CD4-positive, alpha-beta T cell treated with Interleukin-6 at 100 ng/mL for 8 hours (primary cell): ENCODE results near the gene SSX2IP.
"Not testable (repeated sequence)": the region's sequence is repeated elsewhere in the genome, so short reads cannot be mapped to it uniquely, and the experiment has no call there.

Experiments
- DNase-seq: peaks from one replicate; pipeline ENCODE4 v3.0.0-alpha.2; 2020; ENCODE audit warnings: mixed read lengths, low spot score

The SSX2IP gene, protein sequence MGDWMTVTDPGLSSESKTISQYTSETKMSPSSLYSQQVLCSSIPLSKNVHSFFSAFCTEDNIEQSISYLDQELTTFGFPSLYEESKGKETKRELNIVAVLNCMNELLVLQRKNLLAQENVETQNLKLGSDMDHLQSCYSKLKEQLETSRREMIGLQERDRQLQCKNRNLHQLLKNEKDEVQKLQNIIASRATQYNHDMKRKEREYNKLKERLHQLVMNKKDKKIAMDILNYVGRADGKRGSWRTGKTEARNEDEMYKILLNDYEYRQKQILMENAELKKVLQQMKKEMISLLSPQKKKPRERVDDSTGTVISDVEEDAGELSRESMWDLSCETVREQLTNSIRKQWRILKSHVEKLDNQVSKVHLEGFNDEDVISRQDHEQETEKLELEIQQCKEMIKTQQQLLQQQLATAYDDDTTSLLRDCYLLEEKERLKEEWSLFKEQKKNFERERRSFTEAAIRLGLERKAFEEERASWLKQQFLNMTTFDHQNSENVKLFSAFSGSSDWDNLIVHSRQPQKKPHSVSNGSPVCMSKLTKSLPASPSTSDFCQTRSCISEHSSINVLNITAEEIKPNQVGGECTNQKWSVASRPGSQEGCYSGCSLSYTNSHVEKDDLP

GRCh38 chr1:84690397-84691121, at the start of gene SSX2IP:
TSS of gene SSX2IP (minus strand) at chr1:84690461. CDS start at chr1:84671219, 19,242 bp downstream.
- DNase-seq, result peak; percentile 98

DNA sequence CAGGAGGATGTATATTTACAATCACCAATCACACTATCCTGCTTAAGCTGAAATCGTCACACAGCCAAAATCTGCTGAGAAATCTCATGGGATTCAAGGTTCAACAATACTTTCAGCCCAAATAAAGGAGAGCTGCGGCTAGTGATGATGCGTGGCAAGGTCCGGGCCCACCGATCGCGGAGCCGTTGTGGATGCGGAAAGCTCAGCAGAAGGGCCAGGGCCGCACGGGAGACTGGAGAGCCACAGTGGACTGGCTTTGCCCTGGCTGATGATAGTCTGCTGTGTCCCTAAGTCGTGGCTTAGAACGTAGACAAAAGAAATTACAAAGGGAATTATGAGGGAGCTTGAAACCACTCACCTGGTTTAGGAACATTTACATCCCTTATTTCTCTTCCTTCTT, 48.0 kb upstream of the SSX2IP start:
- no peak for DNase-seq

GRCh38 chr1:84737590-84737989, 47.3 kb upstream of the SSX2IP start:
- DNase-seq, result no peak

DNA sequence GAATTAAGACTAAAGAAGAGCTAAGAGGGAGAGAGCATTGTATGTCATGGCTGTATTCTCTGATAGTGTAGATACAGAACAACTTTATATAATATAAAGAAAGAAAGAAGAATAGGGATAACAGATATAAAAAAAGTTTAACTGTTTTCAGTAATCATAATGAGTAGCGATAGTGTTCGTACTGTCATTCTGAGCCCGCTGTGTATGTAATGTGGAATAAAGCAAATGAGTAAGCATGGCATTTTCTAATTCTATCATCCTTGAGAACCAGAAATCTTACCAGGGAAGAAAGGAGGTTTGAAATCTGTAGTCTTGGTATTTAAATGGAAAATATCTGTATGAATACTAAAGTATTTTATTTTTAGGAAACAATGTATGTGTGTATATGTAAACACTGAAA, 46.7 kb upstream of the SSX2IP start:
- DNase-seq, result no peak

DNA sequence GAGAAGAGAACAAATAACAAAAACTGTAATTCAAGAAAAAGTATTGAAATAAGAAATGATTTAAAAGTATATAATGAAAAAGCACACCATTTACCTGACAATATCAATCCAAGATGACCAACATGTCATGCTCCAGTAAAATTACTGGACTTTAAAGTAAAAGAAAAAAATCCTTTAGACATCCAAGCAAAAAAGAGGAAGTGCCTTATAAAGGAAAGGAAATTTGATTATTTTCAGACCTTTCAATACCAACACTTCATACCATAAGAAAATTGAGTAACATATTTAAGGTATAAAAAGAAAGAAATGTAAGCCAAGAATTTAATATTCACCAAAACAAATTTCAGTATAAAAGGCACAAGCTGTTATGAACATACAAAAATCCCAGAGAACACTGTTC, 46.2 kb upstream of the SSX2IP start:
- no peak for DNase-seq

GRCh38 chr1:84735483-84735882, 45.2 kb upstream of the SSX2IP start:
- no peak for DNase-seq

GRCh38 chr1:84732520-84732919, 42.3 kb upstream of the SSX2IP start:
- DNase-seq, result no peak

DNA sequence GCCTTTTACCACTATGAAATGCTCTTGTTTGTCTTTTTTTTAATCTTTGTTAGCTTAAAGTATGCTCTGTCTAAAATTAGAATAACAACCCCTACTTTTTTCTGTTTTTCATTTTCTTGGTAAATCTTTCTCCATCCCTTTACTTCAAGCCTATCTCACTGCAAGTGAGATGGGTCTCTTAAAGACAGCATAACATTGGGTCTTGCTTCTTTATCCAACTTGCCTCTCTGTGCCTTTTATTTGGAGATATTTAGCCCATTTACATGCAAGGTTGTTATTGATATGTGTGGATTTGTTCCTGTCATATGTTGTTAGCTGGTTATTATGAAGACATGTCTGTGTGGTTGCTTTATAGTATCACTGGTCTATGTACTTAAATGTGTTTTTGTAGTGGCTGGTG, 41.3 kb upstream of the SSX2IP start:
- no peak for DNase-seq

DNA sequence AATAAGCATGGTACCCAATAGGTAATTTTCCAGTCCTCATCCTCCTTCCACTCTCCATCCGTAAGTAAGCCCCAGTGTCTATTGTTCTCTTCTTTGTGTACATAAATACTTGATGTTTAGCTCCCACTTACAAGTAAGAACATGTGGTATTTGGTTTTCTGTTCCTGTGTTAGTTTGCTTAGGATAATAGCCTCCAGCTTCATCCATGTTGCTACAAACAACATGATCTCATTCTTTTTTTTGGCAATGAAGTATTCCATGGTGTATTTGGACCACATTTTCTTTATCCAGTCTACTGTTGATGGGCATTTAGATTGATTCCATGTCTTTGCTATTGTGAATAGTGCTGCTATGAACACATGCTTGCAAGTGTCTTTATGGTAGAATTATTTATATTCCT, 37.5 kb upstream of the SSX2IP start:
- not testable (repeated sequence) for DNase-seq

DNA sequence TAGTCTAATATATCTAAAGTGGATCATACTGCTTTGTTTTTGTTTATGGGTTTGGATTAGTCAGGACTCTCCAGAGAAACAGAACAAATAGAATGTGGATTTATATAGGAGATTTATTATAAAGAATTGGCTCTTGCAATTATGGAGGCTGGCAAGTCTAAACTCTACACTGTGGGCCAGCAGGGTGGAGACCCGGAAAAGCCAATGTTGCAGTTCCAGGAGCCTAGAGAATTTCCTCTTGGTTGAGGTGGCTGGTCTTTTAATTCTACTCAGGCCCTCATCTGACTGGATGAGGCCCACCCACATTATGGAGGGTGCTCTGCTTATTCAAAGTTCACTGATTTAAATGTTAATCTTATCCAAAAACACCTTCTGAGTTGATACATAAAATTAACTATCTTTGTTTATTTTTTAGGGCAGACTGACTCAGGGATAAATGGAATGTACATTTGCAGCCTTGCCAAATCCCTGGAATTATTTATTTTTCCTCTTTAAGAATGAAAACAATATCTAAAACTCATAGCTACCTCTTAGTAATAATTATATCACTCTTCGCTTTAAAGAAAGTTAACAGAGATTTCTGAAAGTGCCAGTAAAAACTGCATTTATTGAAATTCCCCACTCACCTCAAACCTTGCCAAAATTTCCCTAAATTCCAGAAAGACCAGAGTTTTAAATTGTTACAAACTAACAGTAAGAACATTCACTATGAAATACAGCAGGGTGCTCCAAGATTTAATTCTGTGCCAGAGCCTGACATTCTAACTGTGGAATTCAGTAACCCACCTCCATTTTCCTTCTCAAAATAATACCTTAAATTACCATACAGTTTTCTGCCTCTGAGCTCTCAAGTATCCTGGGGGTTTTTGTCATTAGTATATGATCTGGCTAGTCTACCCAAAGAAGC, 36.6 kb upstream of the SSX2IP start:
- DNase-seq, result no peak

DNA sequence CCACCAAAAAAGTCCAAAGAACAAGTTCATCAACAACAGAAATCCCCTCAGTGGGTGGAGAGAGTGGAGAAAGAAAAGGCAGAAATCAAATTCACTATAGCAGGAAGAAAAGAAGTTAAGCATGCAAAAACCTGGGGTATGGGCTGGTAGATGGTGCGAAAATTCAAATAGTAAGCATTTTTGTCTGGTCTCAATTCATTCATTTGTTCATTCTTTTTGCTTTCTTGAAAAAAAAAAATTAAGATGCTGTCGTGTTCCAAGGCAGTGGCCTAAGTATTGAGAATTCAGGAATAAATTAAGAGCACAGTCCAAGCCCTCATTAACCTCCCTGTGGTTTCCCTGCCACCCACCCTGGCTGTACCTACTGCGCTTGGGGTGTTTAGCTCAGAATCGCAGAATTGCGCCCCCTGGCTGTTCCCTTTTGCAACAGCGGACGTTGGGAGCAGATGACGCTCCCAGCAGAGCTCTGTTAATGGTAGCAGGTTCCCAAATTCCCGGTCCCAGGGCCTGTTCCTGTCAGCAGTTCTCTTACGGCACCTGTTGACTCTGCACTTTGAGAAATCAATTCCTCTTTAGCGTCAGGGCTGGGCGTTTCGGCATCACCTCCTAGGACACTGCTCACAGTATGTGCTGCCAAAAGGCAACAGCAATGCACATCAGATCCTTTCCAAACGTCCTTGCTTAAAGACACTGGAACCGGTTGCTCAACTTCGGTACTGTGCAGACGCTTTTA, 34.0 kb upstream of the SSX2IP start:
- DNase-seq, result peak; percentile 38

DNA sequence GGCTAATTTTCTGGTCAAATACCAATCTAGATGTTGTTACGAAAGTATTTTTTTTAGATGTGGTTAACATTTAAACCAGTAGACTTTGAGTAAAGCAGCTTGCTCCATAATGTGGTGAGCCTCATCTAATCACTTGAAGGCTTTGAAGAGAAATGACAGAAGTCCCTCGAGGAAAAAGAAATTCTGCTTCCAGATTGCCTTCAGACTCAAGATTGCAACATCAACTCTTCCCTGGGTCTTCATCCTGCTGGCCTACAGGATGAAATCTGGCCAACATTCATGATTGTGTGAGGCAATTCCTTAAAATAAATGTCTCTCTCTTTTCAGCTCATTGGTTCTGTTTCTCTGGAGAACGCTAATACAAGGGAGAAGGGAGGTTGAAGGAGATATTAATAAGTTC, 32.5 kb upstream of the SSX2IP start:
- DNase-seq, result no peak

GRCh38 chr1:84721872-84722271, 31.6 kb upstream of the SSX2IP start:
- DNase-seq, result not testable (repeated sequence)

DNA sequence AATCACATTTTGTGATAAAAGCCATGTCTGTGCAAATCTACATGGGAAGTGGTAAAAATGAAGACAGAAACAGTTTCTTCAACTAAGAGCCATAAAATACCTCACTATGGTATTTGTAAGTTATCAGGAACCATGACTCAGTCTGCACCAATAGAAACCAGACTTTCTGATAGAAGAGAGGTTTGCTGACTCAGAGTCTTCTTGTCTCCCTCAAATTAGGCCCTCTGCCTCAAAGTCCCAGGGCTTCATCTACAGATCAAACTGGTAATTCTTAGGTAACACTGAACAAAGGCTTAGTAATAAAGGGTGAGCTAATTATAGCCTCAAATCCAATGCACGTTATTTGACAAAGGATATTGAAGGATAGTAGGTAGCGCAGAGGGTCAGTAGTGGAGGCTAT, 30.9 kb upstream of the SSX2IP start:
- DNase-seq, result no peak

GRCh38 chr1:84720221-84720780, 30.0 kb upstream of the SSX2IP start:
- no peak for DNase-seq

- no peak for DNase-seq
Observed at GRCh38 chr1:84719543-84720217, 29.4 kb upstream of the SSX2IP start.

GRCh38 chr1:84715342-84716019, 25.2 kb upstream of the SSX2IP start:
- DNase-seq, result no peak

GRCh38 chr1:84712276-84712874, 22.1 kb upstream of the SSX2IP start:
- DNase-seq, result no peak

DNA sequence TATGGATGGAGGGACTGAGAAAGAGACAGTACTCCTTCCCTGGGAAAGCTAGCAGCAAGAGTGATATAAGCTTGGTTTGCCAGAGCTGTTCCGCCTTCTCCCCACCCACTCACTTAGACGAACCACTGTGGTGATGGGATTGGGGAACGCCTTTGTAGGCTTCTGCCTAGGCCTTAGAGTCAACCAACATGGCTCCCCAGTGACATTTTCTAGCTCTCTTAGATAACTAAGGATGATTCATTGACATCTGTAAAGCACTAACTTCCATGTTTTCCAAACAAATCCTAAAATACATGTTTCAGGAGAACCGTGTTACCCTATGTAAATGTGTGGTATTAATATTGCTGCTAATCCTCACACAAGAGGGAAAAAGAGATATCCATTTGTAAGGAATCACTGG, 21.6 kb upstream of the SSX2IP start:
- no peak for DNase-seq
